PC-9 (cell line): Measurements from ENCODE around the gene EIF4G3.

Source experiments
- EZH2 ChIP-seq: fragments of 200-600 bp; sonication (generic); IDR thresholded peaks from 2 replicates; pipeline ENCODE4 v1.8.0; 2017; ENCODE audit warnings: antibody characterized with exemption, low read depth
- TF ChIP-seq, protein P1 (sequence below): fragments of 200-600 bp; sonication (generic); conservative IDR thresholded peaks from 2 replicates; pipeline ENCODE4 v1.6.1; 2017; ENCODE audit warnings: mixed run types, antibody characterized with exemption, mild to moderate bottlenecking, moderate library complexity

DNA sequence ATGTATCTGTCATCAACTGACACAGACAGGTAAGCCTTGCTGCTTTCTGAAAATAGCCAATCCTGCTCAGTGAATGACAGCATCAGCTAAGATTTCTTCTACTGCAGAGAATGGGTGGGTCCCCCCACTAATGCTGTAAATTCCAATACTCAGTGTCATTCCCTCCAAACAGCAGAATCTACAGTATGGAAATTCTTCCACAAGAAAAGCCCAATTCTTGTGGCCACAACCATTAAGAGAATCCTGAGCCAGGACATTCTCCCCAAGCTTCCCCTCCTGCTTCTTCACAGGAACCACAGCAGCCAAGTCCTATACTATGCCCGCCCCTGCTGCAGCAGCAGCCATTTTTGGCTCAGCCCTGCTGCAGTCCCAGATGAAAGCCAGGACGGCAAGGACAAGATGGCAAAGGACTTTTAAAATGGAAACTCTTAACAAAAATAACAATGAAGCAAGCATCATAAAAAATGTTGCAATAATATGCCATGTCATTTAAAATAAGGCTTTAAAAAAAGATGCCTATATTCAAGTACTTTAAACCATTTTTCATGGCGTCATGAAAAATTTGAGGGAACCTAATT, 26.8 kb downstream of the EIF4G3 start:
- TF ChIP-seq, protein P1, sequence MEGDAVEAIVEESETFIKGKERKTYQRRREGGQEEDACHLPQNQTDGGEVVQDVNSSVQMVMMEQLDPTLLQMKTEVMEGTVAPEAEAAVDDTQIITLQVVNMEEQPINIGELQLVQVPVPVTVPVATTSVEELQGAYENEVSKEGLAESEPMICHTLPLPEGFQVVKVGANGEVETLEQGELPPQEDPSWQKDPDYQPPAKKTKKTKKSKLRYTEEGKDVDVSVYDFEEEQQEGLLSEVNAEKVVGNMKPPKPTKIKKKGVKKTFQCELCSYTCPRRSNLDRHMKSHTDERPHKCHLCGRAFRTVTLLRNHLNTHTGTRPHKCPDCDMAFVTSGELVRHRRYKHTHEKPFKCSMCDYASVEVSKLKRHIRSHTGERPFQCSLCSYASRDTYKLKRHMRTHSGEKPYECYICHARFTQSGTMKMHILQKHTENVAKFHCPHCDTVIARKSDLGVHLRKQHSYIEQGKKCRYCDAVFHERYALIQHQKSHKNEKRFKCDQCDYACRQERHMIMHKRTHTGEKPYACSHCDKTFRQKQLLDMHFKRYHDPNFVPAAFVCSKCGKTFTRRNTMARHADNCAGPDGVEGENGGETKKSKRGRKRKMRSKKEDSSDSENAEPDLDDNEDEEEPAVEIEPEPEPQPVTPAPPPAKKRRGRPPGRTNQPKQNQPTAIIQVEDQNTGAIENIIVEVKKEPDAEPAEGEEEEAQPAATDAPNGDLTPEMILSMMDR = no peak
- no peak for TF ChIP-seq EZH2
